EH (cell line): ENCODE data around the gene SETD2.

Experiments
- DNase-seq: peaks from one replicate; pipeline ENCODE4 v3.0.0-alpha.2; 2015; ENCODE audit warnings: low read depth

SETD2 gene

GRCh38 chr3:47010111-47010712, 153.7 kb downstream of the SETD2 start:
- DNase-seq, result no peak

- peak; percentile 94 for DNase-seq
Observed at GRCh38 chr3:47009225-47010110, 154.4 kb downstream of the SETD2 start.

GRCh38 chr3:47008851-47009224, 155.1 kb downstream of the SETD2 start:
- DNase-seq, result no peak

- no peak for DNase-seq
Observed at GRCh38 chr3:47008234-47008796, 155.6 kb downstream of the SETD2 start.

GRCh38 chr3:47007482-47008233, 156.3 kb downstream of the SETD2 start:
- no peak for DNase-seq

- no peak for DNase-seq
Observed at GRCh38 chr3:47007001-47007400, 156.9 kb downstream of the SETD2 start.

GRCh38 chr3:47006145-47006651, 157.7 kb downstream of the SETD2 start:
- DNase-seq, result no peak

- DNase-seq, result no peak
Observed at GRCh38 chr3:47005212-47006144, 158.4 kb downstream of the SETD2 start.

- DNase-seq, result no peak
Observed at GRCh38 chr3:47004369-47005211, 159.3 kb downstream of the SETD2 start.

- no peak for DNase-seq
Observed at GRCh38 chr3:47003461-47004368, 160.2 kb downstream of the SETD2 start.

GRCh38 chr3:47003056-47003410, 160.9 kb downstream of the SETD2 start:
- no peak for DNase-seq

GRCh38 chr3:47002171-47003055, 161.5 kb downstream of the SETD2 start:
- no peak for DNase-seq

GRCh38 chr3:47001731-47002170, 162.2 kb downstream of the SETD2 start:
- DNase-seq, result no peak

GRCh38 chr3:47000922-47001730, 162.8 kb downstream of the SETD2 start:
- no peak for DNase-seq

- peak; percentile 68 for DNase-seq
Observed at GRCh38 chr3:47000198-47000815, 163.6 kb downstream of the SETD2 start.

- no peak for DNase-seq
Observed at GRCh38 chr3:46999516-47000197, 164.3 kb downstream of the SETD2 start.
